KMS-11 (cell line): ENCODE data around the gene RGS12.

ENCODE experiments used
- H2AFZ ChIP-seq: fragments of 200-600 bp; sonication (generic); 2 replicates; pipeline ENCODE4 v1.6.1; 2016; ENCODE audit warnings: antibody characterized with exemption, mixed run types, low read depth
- H3K27ac ChIP-seq: fragments of 200-600 bp; sonication (generic); 2 replicates; pipeline ENCODE4 v1.6.1; 2016; ENCODE audit warnings: mild to moderate bottlenecking, mixed run types
- H3K27me3 ChIP-seq: fragments of 200-600 bp; sonication (generic); 2 replicates; pipeline ENCODE4 v1.6.1; 2017; ENCODE audit warnings: mild to moderate bottlenecking, low read depth, mixed run types, moderate library complexity; ENCODE audit not compliant: insufficient read depth
- H3K36me3 ChIP-seq: fragments of 200-600 bp; sonication (generic); 2 replicates; pipeline ENCODE4 v1.6.1; 2017; ENCODE audit warnings: mild to moderate bottlenecking, mixed run types; ENCODE audit not compliant: insufficient read depth
- H3K4me1 ChIP-seq: fragments of 200-600 bp; sonication (generic); 2 replicates; pipeline ENCODE4 v1.6.1; 2016; ENCODE audit warnings: mild to moderate bottlenecking, low read depth, mixed run types; ENCODE audit not compliant: poor library complexity, severe bottlenecking
- H3K4me2 ChIP-seq: fragments of 200-600 bp; sonication (generic); 2 replicates; pipeline ENCODE4 v1.7.0; 2016; ENCODE audit warnings: mild to moderate bottlenecking, mixed run types
- H3K4me3 ChIP-seq: fragments of 200-600 bp; sonication (generic); IDR thresholded peaks from 2 replicates; pipeline ENCODE4 v1.6.1; 2017; ENCODE audit warnings: low read depth, low read length, mixed read lengths; ENCODE audit not compliant: insufficient read depth
- H3K79me2 ChIP-seq: fragments of 200-600 bp; sonication (generic); 2 replicates; pipeline ENCODE4 v1.6.1; 2016; ENCODE audit warnings: low read depth, mixed run types; ENCODE audit not compliant: insufficient read depth
- H3K9ac ChIP-seq: fragments of 200-600 bp; sonication (generic); 2 replicates; pipeline ENCODE4 v1.6.1; 2016; ENCODE audit warnings: mild to moderate bottlenecking, mixed run types
- H4K20me1 ChIP-seq: fragments of 200-600 bp; sonication (generic); 2 replicates; pipeline ENCODE4 v1.6.1; 2016; ENCODE audit warnings: mild to moderate bottlenecking, mixed run types; ENCODE audit not compliant: insufficient read depth
- TF ChIP-seq, protein P1 (sequence below): fragments of 200-600 bp; sonication (generic); conservative IDR thresholded peaks from 2 replicates; pipeline ENCODE4 v1.6.1; 2017; ENCODE audit warnings: low read depth, mild to moderate bottlenecking, antibody characterized with exemption, low read length, moderate library complexity, mixed read lengths

The RGS12 gene

DNA sequence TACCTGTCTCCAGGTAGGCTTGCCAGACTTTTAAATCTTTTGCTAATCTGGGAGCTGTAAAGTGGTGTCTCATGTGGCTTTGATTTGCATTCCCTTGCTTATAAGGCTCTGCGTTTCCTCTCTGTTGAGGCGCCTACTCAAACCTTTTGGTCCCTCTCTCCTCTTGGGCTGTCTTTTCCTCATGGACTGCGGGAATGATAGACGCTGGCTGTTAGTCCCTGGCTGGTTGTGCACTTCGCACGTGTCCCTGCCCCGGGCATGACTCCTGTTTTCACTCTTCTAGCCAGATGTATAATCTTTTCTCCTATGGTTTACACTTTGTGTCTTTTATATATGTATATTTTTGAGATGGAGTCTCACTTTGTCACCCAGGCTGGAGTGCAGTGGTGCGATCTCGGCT, 39.7 kb downstream of the RGS12 start:
- Histone ChIP-seq H3K27me3 (no peaks in the 10 kb centered on the region), H3K9ac (no peak overlapping the region), H3K79me2 (no peaks in the 10 kb centered on the region), H3K4me1 (no peaks in the 10 kb centered on the region), H2AFZ (no peak overlapping the region), H4K20me1 (no peaks in the 10 kb centered on the region), H3K36me3 (no peaks in the 10 kb centered on the region), H3K4me2 (no peak overlapping the region), H3K4me3 (no peak overlapping the region), H3K27ac (no peak overlapping the region)
- TF ChIP-seq, protein P1, sequence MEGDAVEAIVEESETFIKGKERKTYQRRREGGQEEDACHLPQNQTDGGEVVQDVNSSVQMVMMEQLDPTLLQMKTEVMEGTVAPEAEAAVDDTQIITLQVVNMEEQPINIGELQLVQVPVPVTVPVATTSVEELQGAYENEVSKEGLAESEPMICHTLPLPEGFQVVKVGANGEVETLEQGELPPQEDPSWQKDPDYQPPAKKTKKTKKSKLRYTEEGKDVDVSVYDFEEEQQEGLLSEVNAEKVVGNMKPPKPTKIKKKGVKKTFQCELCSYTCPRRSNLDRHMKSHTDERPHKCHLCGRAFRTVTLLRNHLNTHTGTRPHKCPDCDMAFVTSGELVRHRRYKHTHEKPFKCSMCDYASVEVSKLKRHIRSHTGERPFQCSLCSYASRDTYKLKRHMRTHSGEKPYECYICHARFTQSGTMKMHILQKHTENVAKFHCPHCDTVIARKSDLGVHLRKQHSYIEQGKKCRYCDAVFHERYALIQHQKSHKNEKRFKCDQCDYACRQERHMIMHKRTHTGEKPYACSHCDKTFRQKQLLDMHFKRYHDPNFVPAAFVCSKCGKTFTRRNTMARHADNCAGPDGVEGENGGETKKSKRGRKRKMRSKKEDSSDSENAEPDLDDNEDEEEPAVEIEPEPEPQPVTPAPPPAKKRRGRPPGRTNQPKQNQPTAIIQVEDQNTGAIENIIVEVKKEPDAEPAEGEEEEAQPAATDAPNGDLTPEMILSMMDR, result no peak

DNA sequence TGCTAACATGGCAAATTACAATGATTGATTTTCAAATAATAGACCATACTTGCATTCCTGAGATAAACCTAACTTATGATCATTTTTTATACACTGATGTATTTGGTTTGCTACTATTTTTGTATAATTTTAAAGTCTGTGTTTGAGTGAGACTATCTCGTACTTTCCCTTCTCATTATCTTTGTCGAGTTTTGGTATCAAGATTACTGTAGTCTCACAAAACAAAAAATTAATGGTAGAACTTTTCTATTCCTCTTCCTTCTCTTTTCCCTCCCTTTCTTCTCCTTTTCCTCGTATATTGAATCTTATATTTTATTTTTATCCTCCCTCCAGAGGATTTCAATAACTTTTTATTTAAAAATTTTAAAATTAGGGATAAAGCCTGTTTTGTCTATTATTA, 41.5 kb downstream of the RGS12 start:
- H3K4me2 ChIP-seq, result no peak overlapping the region
- no peak overlapping the region for H3K27ac ChIP-seq
- H4K20me1 ChIP-seq, result no peaks in the 10 kb centered on the region
- no peaks in the 10 kb centered on the region for H3K36me3 ChIP-seq
- TF ChIP-seq, protein P1, result no peak
- no peak overlapping the region for H3K4me3 ChIP-seq
- H2AFZ ChIP-seq, result no peak overlapping the region
- H3K4me1 ChIP-seq, result no peaks in the 10 kb centered on the region
- no peak overlapping the region for H3K9ac ChIP-seq
- H3K27me3 ChIP-seq, result no peaks in the 10 kb centered on the region
- no peaks in the 10 kb centered on the region for H3K79me2 ChIP-seq

DNA sequence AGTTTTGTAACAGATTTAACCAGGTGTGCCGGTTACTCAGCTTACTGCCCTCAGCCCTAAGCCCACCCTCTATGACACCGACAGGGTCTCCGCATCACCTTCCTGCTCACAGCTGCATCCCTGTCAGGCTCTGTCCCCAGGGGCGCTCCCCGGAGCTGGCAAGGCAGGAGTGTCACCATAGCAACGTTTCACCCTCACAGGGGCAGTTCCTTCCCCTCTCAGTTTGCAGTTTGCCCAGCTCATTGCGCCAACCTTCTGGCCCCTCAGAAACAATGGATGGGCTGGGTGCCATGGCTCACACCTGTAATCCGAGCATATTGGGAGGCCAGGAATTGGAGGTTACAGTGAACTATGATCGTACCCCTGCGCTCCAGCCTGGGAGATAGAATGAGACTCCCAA, 42.6 kb downstream of the RGS12 start:
- Histone ChIP-seq H3K79me2 (no peaks in the 10 kb centered on the region), H4K20me1 (no peaks in the 10 kb centered on the region), H3K4me2 (no peak overlapping the region), H3K4me3 (no peak overlapping the region), H3K27me3 (no peaks in the 10 kb centered on the region), H3K9ac (no peak overlapping the region), H3K36me3 (no peaks in the 10 kb centered on the region), H2AFZ (no peak overlapping the region), H3K4me1 (no peaks in the 10 kb centered on the region), H3K27ac (no peak overlapping the region)
- TF ChIP-seq, protein P1, result no peak

DNA sequence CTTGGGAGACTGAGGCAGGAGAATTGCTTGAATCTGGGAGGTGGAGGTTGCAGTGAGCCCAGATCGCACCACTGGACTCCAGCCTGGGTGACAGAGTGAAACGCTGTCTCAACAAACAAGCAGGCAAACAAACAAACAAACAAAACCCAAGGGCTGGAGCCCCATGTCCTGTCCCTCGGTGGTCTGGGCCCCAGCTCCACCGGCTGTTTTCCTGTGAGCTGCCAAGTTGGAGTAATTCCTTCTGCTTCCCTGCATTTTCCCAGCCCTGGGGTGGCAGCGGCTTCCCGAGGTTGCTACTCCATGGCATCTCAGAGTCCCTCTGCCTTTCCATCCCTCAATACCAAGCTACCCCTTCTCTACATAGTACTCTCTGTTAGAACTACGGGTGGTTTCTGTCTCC, 43.2 kb downstream of the RGS12 start:
- Histone ChIP-seq H3K27ac (no peak overlapping the region), H3K36me3 (no peaks in the 10 kb centered on the region), H2AFZ (no peak overlapping the region), H3K79me2 (no peaks in the 10 kb centered on the region), H3K4me3 (no peak overlapping the region), H3K27me3 (no peaks in the 10 kb centered on the region), H3K4me1 (no peaks in the 10 kb centered on the region), H4K20me1 (no peaks in the 10 kb centered on the region), H3K4me2 (no peak overlapping the region), H3K9ac (no peak overlapping the region)
- TF ChIP-seq, protein P1, result no peak
